Hepatocyte (in vitro differentiated cells): ENCODE data around the gene PREX1. TPM values are rescaled to one million over a fixed set of nuclear protein-coding genes. Genes with fewer than 3 reads are reported as not detected.

Experiments used
- DNase-seq: peaks from one replicate; pipeline ENCODE4 v3.0.0-alpha.2; 2016; ENCODE audit warnings: low spot score
- H2AFZ ChIP-seq: fragments of 200-600 bp; sonication (generic); 2 replicates; pipeline ENCODE4 v1.6.0; 2016; ENCODE audit warnings: antibody characterized with exemption, mild to moderate bottlenecking
- H3K27ac ChIP-seq: fragments of 200-600 bp; sonication (generic); 2 replicates; pipeline ENCODE4 v1.5.1; 2016; ENCODE audit warnings: mild to moderate bottlenecking
- H3K27me3 ChIP-seq: fragments of 200-600 bp; sonication (generic); 2 replicates; pipeline ENCODE4 v1.6.1; 2016
- H3K36me3 ChIP-seq: fragments of 200-600 bp; sonication (generic); replicated peaks from 2 replicates; pipeline ENCODE4 v1.5.1; 2016; ENCODE audit warnings: low read depth; ENCODE audit not compliant: insufficient read depth
- H3K4me1 ChIP-seq: fragments of 200-600 bp; sonication (generic); 2 replicates; pipeline ENCODE4 v1.5.1; 2016; ENCODE audit warnings: mild to moderate bottlenecking, moderate library complexity; ENCODE audit not compliant: insufficient read depth
- H3K4me2 ChIP-seq: fragments of 200-600 bp; sonication (generic); 2 replicates; pipeline ENCODE4 v1.6.0; 2016
- H3K4me3 ChIP-seq: fragments of 200-600 bp; sonication (generic); 2 replicates; pipeline ENCODE4 v1.5.1; 2016; ENCODE audit warnings: mild to moderate bottlenecking
- H3K79me2 ChIP-seq: fragments of 200-600 bp; sonication (generic); 2 replicates; pipeline ENCODE4 v1.6.0; 2017; ENCODE audit warnings: mild to moderate bottlenecking
- H3K9me2 ChIP-seq: fragments of 200-600 bp; sonication (generic); replicated peaks from 2 replicates; pipeline ENCODE4 v1.6.0; 2017; ENCODE audit warnings: mild to moderate bottlenecking; ENCODE audit not compliant: insufficient read depth
- H3K9me3 ChIP-seq: fragments of 200-600 bp; sonication (generic); 2 replicates; pipeline ENCODE4 v1.5.1; 2016; ENCODE audit warnings: low read depth, mild to moderate bottlenecking
- H4K20me1 ChIP-seq: fragments of 200-600 bp; sonication (generic); 2 replicates; pipeline ENCODE4 v1.6.0; 2016; ENCODE audit warnings: mild to moderate bottlenecking; ENCODE audit not compliant: insufficient read depth, poor library complexity, severe bottlenecking
- EZH2 ChIP-seq: fragments of 200-600 bp; sonication (generic); IDR thresholded peaks from 2 replicates; pipeline ENCODE4 v1.6.1; 2016; ENCODE audit warnings: antibody characterized with exemption, mild to moderate bottlenecking, borderline replicate concordance
- EZH2phosphoT487 ChIP-seq: fragments of 200-600 bp; sonication (generic); IDR thresholded peaks from one replicate; pipeline ENCODE4 v1.6.1; 2018; ENCODE audit warnings: antibody characterized with exemption, mild to moderate bottlenecking, low read depth, moderate library complexity; ENCODE audit not compliant: unreplicated experiment, severe bottlenecking
- WGBS: methylation state at CpG from one replicate; pipeline ENCODE4 v1.1.6; 2016; ENCODE audit warnings: low lambda C conversion rate; ENCODE audit errors: missing lambda C conversion rate; 5-methylcytosine and 5-hydroxymethylcytosine counted together
- polyA plus RNA-seq: library from polyadenylated mRNA; unstranded; fragments of >200 nt; fragmentation: Nextera tagmentation; extraction: Ambion mirVana; gene quantifications from 2 replicates; pipeline ENCODE4 v1.2.1, GENCODE V29; 2016
- total RNA-seq: library from RNA; depleted of rRNA; stranded (reverse); fragments of >200 nt; gene quantifications from 2 replicates; pipeline ENCODE4 v1.2.3, GENCODE V29; 2014
- TF ChIP-seq, protein P1 (sequence below): fragments of 200-600 bp; sonication (generic); IDR thresholded peaks from 2 replicates; pipeline ENCODE4 v1.5.1; 2016; ENCODE audit warnings: antibody characterized with exemption, mild to moderate bottlenecking; ENCODE audit not compliant: poor library complexity

The PREX1 gene
- total and polyA plus RNA-seq, 2 experiments from 2014 or later, result 1.8 to 2.9 TPM

DNA sequence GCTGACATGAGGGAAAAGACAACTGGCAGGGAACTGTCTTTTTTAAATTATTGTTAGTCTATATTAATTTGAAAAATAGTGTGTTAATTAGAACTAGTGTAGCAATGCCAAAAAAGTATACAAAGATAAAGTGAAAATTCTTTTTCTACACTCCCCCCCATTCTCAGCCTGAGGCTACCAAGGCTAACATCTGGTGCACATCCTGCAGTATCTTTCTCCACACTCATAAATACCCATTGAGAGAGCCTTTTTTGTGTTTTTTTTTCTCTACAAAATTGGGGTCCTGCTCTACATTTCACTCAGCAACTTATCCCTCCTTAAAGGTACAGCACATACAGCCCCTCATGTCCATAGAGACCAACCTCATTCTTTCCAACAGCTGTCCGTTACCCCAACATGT is 20.7 kb downstream of the PREX1 start:
- Histone ChIP-seq H3K79me2 (no peaks in the 10 kb centered on the region), H3K4me2 (no peak overlapping the region), H3K9me2 (no peaks in the 10 kb centered on the region), H3K4me1 (no peaks in the 10 kb centered on the region), H3K9me3 (no peaks in the 10 kb centered on the region), H3K27ac (no peak overlapping the region), H2AFZ (no peak overlapping the region), H3K4me3 (no peak overlapping the region), H3K27me3 (no peaks in the 10 kb centered on the region), H3K36me3 (no peaks in the 10 kb centered on the region), H4K20me1 (no peaks in the 10 kb centered on the region)
- DNase-seq, result no peak
- TF ChIP-seq EZH2phosphoT487, result no peak
- TF ChIP-seq, protein P1, sequence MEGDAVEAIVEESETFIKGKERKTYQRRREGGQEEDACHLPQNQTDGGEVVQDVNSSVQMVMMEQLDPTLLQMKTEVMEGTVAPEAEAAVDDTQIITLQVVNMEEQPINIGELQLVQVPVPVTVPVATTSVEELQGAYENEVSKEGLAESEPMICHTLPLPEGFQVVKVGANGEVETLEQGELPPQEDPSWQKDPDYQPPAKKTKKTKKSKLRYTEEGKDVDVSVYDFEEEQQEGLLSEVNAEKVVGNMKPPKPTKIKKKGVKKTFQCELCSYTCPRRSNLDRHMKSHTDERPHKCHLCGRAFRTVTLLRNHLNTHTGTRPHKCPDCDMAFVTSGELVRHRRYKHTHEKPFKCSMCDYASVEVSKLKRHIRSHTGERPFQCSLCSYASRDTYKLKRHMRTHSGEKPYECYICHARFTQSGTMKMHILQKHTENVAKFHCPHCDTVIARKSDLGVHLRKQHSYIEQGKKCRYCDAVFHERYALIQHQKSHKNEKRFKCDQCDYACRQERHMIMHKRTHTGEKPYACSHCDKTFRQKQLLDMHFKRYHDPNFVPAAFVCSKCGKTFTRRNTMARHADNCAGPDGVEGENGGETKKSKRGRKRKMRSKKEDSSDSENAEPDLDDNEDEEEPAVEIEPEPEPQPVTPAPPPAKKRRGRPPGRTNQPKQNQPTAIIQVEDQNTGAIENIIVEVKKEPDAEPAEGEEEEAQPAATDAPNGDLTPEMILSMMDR, result no peak
- TF ChIP-seq EZH2, result no peak
- WGBS, result 100% methylated on average over 1 of the region's 1 CpG

DNA sequence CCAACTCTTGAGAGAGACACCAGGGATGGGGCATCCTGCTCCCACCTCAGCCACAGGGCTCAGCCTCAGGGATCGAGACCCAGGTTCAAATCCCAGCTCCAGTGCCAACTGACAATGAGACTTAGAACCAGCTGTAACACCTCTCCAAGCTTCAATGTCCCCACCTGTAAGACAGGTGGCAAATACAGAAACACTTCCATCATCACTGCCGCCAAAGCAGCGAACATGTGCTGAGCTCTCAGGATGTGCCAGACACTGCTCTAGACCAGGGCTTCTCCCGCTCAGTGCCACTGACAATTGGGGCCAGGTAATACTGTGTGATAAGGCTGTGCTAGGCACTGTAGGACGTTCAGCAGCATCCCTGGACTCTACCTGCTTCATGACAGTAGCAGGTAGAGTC is 22.1 kb downstream of the PREX1 start:
- H3K36me3 ChIP-seq, result no peaks in the 10 kb centered on the region
- no peaks in the 10 kb centered on the region for H3K4me1 ChIP-seq
- 90% methylated on average over 5 of the region's 5 CpGs for WGBS
- no peak for TF ChIP-seq EZH2
- TF ChIP-seq, protein P1, result no peak
- TF ChIP-seq EZH2phosphoT487, result no peak
- no peaks in the 10 kb centered on the region for H3K79me2 ChIP-seq
- no peaks in the 10 kb centered on the region for H3K9me2 ChIP-seq
- no peaks in the 10 kb centered on the region for H3K9me3 ChIP-seq
- no peaks in the 10 kb centered on the region for H3K27me3 ChIP-seq
- no peak overlapping the region for H3K4me2 ChIP-seq
- no peak overlapping the region for H3K4me3 ChIP-seq
- H3K27ac ChIP-seq, result no peak overlapping the region
- H4K20me1 ChIP-seq, result no peaks in the 10 kb centered on the region
- no peak for DNase-seq
- H2AFZ ChIP-seq, result no peak overlapping the region

DNA sequence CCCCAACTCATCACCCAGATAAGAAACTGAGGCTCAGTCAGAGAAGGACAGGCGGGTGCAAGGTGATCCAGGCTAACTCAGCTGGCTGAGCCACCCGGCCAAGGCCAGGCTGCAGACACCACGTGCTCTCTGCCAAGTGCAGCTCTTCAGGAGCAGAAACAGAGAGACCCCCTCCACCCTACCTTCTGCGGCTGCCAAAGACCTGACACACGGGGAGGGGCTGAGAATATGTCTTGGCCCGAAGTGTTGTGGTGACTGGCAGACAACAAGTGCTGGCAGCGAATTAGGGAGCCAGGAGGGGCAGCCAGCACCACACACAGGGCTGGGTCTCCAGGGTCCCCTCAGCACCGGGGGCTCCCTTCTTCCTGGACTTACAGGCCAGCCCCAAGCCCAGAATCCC is 22.5 kb downstream of the PREX1 start:
- 82% methylated on average over 8 of the region's 8 CpGs for WGBS
- Histone ChIP-seq H3K9me2 (no peaks in the 10 kb centered on the region), H3K27ac (no peak overlapping the region), H3K9me3 (no peaks in the 10 kb centered on the region), H3K4me1 (no peaks in the 10 kb centered on the region), H4K20me1 (no peaks in the 10 kb centered on the region), H2AFZ (no peak overlapping the region), H3K79me2 (no peaks in the 10 kb centered on the region), H3K4me2 (no peak overlapping the region), H3K36me3 (no peaks in the 10 kb centered on the region), H3K27me3 (no peaks in the 10 kb centered on the region), H3K4me3 (no peak overlapping the region)
- no peak for DNase-seq
- TF ChIP-seq EZH2 (no peak), EZH2phosphoT487 (no peak)
- TF ChIP-seq, protein P1, result no peak

DNA sequence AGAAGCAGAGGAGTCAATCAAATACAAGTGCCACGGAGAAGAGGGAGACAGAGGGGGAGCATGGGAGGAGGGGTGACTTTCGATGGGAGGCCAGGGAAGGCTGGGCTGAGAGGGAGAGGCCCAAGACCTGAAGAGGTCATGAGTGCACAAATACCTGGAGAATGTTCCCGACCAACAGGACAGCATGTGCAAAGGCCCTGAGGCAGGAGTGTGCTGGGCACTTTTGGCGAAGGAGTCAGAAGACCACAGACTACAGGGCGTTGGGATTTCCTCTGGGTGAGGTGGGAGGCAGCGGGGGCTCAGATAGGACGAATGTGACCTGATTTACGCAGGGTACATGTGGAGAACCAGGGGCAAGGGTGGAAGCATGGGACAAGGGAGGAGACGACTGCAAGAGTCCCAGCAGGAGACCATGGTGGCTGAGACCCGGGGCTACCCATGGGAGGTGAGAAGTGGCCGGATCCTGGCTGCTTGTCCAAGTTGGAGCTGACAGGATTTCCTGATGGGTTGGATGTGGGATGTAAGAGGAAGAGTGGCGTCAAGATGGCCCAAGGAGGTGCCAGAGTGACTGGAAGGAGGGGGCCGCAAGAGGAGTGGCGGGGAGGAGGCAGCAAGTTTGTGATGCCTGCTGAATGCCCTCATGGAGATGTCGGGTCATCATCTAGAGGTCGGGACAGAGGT is 23.4 kb downstream of the PREX1 start:
- Histone ChIP-seq H3K9me3 (no peaks in the 10 kb centered on the region), H3K27ac (no peak overlapping the region), H3K4me2 (no peak overlapping the region), H3K36me3 (no peaks in the 10 kb centered on the region), H4K20me1 (no peaks in the 10 kb centered on the region), H3K4me3 (no peak overlapping the region), H3K4me1 (no peaks in the 10 kb centered on the region), H2AFZ (no peak overlapping the region), H3K9me2 (no peaks in the 10 kb centered on the region), H3K79me2 (no peaks in the 10 kb centered on the region), H3K27me3 (no peaks in the 10 kb centered on the region)
- TF ChIP-seq, protein P1, result no peak
- no peak for TF ChIP-seq EZH2phosphoT487
- no peak for TF ChIP-seq EZH2
- 95% methylated on average over 16 of the region's 16 CpGs for WGBS
- DNase-seq, result no peak
